ENCODE data around the gene LRRN4CL. TPM values are rescaled to one million over a fixed set of nuclear protein-coding genes. Genes with fewer than 3 reads are reported as not detected.

Gene LRRN4CL
- total and polyA plus RNA-seq, 9 of the 15 experiments (the other 6 are each of a cell fraction or from before 2014, with no cell fraction given) = 0.03 to 0.11 (median 0.05) TPM; not detected in 4

GRCh38 chr11:62671608-62672389 lies 17.5 kb downstream of the LRRN4CL start, which contains the start of the genes LBHD1 and UQCC3 (continued):
- TF ChIP-seq ETV5 (CRISPR knock-in tag; IDR thresholded peaks at IDR 0.05; ENCODE audit: low read depth) (peak; percentile 73; the same call in 1 of the 2 replicates), RB1 (IDR thresholded peaks at IDR 0.05; ENCODE audit: low read depth) (peak; percentile 58; the same call in 1 of the 2 replicates), FOXP1 (CRISPR knock-in tag; IDR thresholded peaks at IDR 0.05) (peak; percentile 92), MBD2 (IDR thresholded peaks at IDR 0.05; ENCODE audit: borderline replicate concordance, low read depth) (peak; percentile 77; the same call in 1 of the 2 replicates), TEAD2 (tag; IDR thresholded peaks at IDR 0.05) (no peak), ZNF584 (CRISPR knock-in tag; IDR thresholded peaks at IDR 0.05; ENCODE audit: low read depth) (no peak), ARID3B (CRISPR knock-in tag; IDR thresholded peaks at IDR 0.05; ENCODE audit: borderline replicate concordance) (peak; percentile 19; the same call in 1 of the 2 replicates), NFE2 (IDR thresholded peaks at IDR 0.05; ENCODE audit: low read depth) (peak; percentile 45; the same call in 1 of the 2 replicates), GTF2A2 (tag; IDR thresholded peaks at IDR 0.05) (peak; percentile 78; the same call in 1 of the 2 replicates), POU5F1 (IDR thresholded peaks at IDR 0.05; ENCODE audit: borderline replicate concordance, low read depth, low read length, partially characterized antibody) (peak; percentile 8), KDM4B (IDR thresholded peaks at IDR 0.05; ENCODE audit: borderline replicate concordance in 2 of 2, low read depth in 1 of 2) (peak in 1 of 2 experiments; percentile 63; a peak in 1 of 4 replicates), ATF6 (CRISPR knock-in tag; IDR thresholded peaks at IDR 0.05) (0 out of 2 replicates have a peak, but pooled peaks have one; percentile 37), NRF1 (conservative IDR thresholded peaks at IDR 0.05 in 1 of 2, IDR thresholded peaks at IDR 0.05 in 1 of 2) (peak; percentile 75 to 76), ZBTB11 (CRISPR knock-in tag; IDR thresholded peaks at IDR 0.05) (peak in 1 of 3 experiments; percentile 77; a peak in 2 of 6 replicates), CREB3L1 (IDR thresholded peaks at IDR 0.05; ENCODE audit: borderline replicate concordance, low read depth) (peak; percentile 92), KDM5B (IDR thresholded peaks at IDR 0.05; ENCODE audit: insufficient replicate concordance, low read depth, low read length) (peak; percentile 90)

Data from K562 (cell line).